CD14-positive monocyte (primary cell): Measurements from ENCODE around the gene KRTAP20-1. TPM values are rescaled to one million over a fixed set of nuclear protein-coding genes. Genes with fewer than 3 reads are reported as not detected.

ENCODE experiments used
- DNase-seq, 3 donors: peaks; one replicate each; pipeline ENCODE4 v3.0.0-alpha.2; 2011 to 2022
- H2AFZ ChIP-seq: 2 replicates; pipeline ENCODE4 v1.6.0; 2012; ENCODE audit warnings: mild to moderate bottlenecking, low read depth, low read length, inconsistent platforms; ENCODE audit not compliant: insufficient read depth, poor library complexity, severe bottlenecking
- H3K27ac ChIP-seq, 2 donors: 1 replicate in 1 of 2; 2 replicates in 1 of 2; pipeline ENCODE4 v1.5.1; 2012 to 2013; ENCODE audit warnings: low read length in 2 of 2, control low read depth in 1 of 2, inconsistent platforms in 1 of 2, low read depth in 1 of 2, mild to moderate bottlenecking in 1 of 2
- H3K27me3 ChIP-seq, 2 donors: one replicate each; pipeline versions ENCODE4 v1.6.0 to v1.6.1; 2011 to 2013; ENCODE audit warnings: low read length in 2 of 2; ENCODE audit not compliant: control insufficient read depth in 2 of 2, insufficient read depth in 2 of 2
- H3K36me3 ChIP-seq, 2 donors: replicated peaks in 1 of 2; 1 replicate in 1 of 2; 2 replicates in 1 of 2; pipeline versions ENCODE4 v1.5.1 to v1.6.1; 2012 to 2013; ENCODE audit warnings: low read length in 2 of 2, control low read depth in 1 of 2, inconsistent platforms in 1 of 2, mild to moderate bottlenecking in 1 of 2; ENCODE audit not compliant: insufficient read depth in 2 of 2, control insufficient read depth in 1 of 2
- H3K4me1 ChIP-seq, 2 donors: 1 replicate in 1 of 2; 2 replicates in 1 of 2; pipeline versions ENCODE4 v1.5.1 to v1.6.1; 2012 to 2013; ENCODE audit warnings: low read length in 2 of 2, control low read depth in 1 of 2, inconsistent platforms in 1 of 2, mild to moderate bottlenecking in 1 of 2, moderate library complexity in 1 of 2; ENCODE audit not compliant: insufficient read depth in 2 of 2, control insufficient read depth in 1 of 2
- H3K4me2 ChIP-seq: replicated peaks from 2 replicates; pipeline ENCODE3; 2012; ENCODE audit warnings: low read length, moderate library complexity, mild to moderate bottlenecking; ENCODE audit not compliant: poor library complexity, severe bottlenecking; ENCODE audit errors: extremely low read depth
- H3K4me3 ChIP-seq, 3 experiments: fragments of 200-600 bp in 1 of 3; sonication (generic) in 1 of 3; replicated peaks in 1 of 3; 1 replicate in 2 of 3; 2 replicates in 1 of 3; pipeline ENCODE4 v1.5.1; 2011 to 2013; ENCODE audit warnings: low read length in 3 of 3, mild to moderate bottlenecking in 3 of 3, control low read depth in 2 of 3, low read depth in 2 of 3, inconsistent platforms in 1 of 3, moderate library complexity in 1 of 3
- H3K79me2 ChIP-seq: 2 replicates; pipeline ENCODE4 v1.6.0; 2012; ENCODE audit warnings: mild to moderate bottlenecking, control low read depth, inconsistent platforms, low read length, moderate library complexity; ENCODE audit not compliant: insufficient read depth
- H3K9ac ChIP-seq: 2 replicates; pipeline ENCODE4 v1.6.0; 2017; ENCODE audit warnings: low read length, mild to moderate bottlenecking; ENCODE audit not compliant: insufficient read depth, poor library complexity, severe bottlenecking
- H3K9me3 ChIP-seq, 2 donors: replicated peaks in 1 of 2; 1 replicate in 1 of 2; 2 replicates in 1 of 2; pipeline versions ENCODE4 v1.5.1 to v1.6.1; 2012 to 2013; ENCODE audit warnings: low read length in 2 of 2, control low read depth in 1 of 2; ENCODE audit not compliant: control insufficient read depth in 1 of 2, insufficient read depth in 1 of 2
- H4K20me1 ChIP-seq: 2 replicates; pipeline ENCODE4 v1.6.0; 2012; ENCODE audit warnings: mild to moderate bottlenecking, low read length, control low read depth, moderate library complexity; ENCODE audit not compliant: insufficient read depth
- H3K27ac Mint-ChIP-seq, 7 donors: one replicate each; pipeline ENCODE4 v1.8.0; 2020; ENCODE audit warnings: mild to moderate bottlenecking in 7 of 7, mixed read lengths in 7 of 7, moderate library complexity in 6 of 7, inconsistent platforms in 2 of 7
- H3K27me3 Mint-ChIP-seq, 3 donors: one replicate each; pipeline ENCODE4 v1.8.0; 2021 to 2022; ENCODE audit warnings: low read depth in 3 of 3, mild to moderate bottlenecking in 3 of 3, mixed read lengths in 3 of 3, moderate library complexity in 3 of 3, inconsistent platforms in 1 of 3
- H3K36me3 Mint-ChIP-seq, 2 donors: one replicate each; pipeline ENCODE4 v1.8.0; 2020; ENCODE audit warnings: mixed read lengths in 2 of 2, inconsistent platforms in 1 of 2, mild to moderate bottlenecking in 1 of 2
- H3K4me1 Mint-ChIP-seq: one replicate; pipeline ENCODE4 v1.8.0; 2020; ENCODE audit warnings: mild to moderate bottlenecking, mixed read lengths
- H3K4me3 Mint-ChIP-seq, 2 donors: one replicate each; pipeline ENCODE4 v1.8.0; 2020; ENCODE audit warnings: mild to moderate bottlenecking in 2 of 2, mixed read lengths in 2 of 2, moderate library complexity in 1 of 2
- H3K9me3 Mint-ChIP-seq, 7 donors: one replicate each; pipeline ENCODE4 v1.8.0; 2020 to 2022; ENCODE audit warnings: mixed read lengths in 7 of 7, mild to moderate bottlenecking in 6 of 7, moderate library complexity in 6 of 7, inconsistent platforms in 2 of 7
- WGBS: methylation state at CpG from one replicate; pipeline ENCODE4 v1.1.5; 2013; ENCODE audit warnings: missing lambda C conversion rate; ENCODE audit not compliant: insufficient coverage; 5-methylcytosine and 5-hydroxymethylcytosine counted together
- intact Hi-C, 2 donors: fragments of 100-400 bp; cut with micrococcal nuclease; formaldehyde crosslinking; loops; one replicate each; pipeline versions ENCODE4 v1.15.0 to v1.15.1; 2023
- polyA plus RNA-seq, 3 donors: library from polyadenylated mRNA; depleted of rRNA in 1 of 3; unstranded in 2 of 3; stranded (reverse) in 1 of 3; fragments of 300-500 nt in 2 of 3; fragments of >200 nt in 1 of 3; fragmentation: Illumina TruSeq in 2 of 3; gene quantifications; 1 replicate in 2 of 3; 2 replicates in 1 of 3; pipeline ENCODE4 v1.2.3, GENCODE V29; 2012 to 2021
- TF ChIP-seq, protein P1 (sequence below): fragments of 200-600 bp; IDR thresholded peaks from one replicate; pipeline ENCODE4 v1.8.0; 2022; ENCODE audit warnings: antibody characterized with exemption, mild to moderate bottlenecking

Gene KRTAP20-1
- polyA plus RNA-seq, 3 donors, result not detected

DNA sequence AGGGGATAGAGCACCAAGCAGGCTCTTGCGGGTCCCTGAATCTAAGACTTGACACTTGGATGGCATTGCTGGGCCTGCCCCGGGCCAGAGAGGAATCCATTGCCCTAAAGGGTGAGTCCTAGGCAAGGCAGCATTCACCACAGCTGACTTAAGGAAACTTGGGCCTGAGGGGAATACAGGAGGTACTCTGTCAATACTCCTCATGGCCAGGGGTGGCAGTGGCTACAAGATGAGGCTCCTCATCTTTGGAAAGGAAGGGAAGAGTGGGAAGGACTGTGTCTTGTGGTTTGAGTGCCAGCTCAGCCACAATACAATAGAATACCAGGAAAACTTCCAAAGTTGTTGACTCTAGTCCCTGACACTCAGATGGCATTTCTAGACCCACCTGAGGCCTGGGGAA, 10.3 kb upstream of the KRTAP20-1 start:
- peaks cover 5 to 26% (median 11%) of the 10 kb centered on the region in 7 donors for H3K9me3 Mint-ChIP-seq
- H3K4me1 Mint-ChIP-seq, result no peaks in the 10 kb centered on the region
- Histone ChIP-seq H3K9ac (no peak overlapping the region), H2AFZ (no peak overlapping the region), H3K27me3 (no peaks in the 10 kb centered on the region), H3K4me3 (no peak overlapping the region), H3K27ac (no peak overlapping the region), H3K4me1 (no peaks in the 10 kb centered on the region), H3K9me3 (peaks cover 24 to 37% of the 10 kb centered on the region in 2 donors), H3K36me3 (no peaks in the 10 kb centered on the region), H4K20me1 (no peaks in the 10 kb centered on the region), H3K4me2 (no peak overlapping the region), H3K79me2 (no peaks in the 10 kb centered on the region)
- DNase-seq, result no peak
- no peak overlapping the region for H3K27ac Mint-ChIP-seq
- WGBS, result 76% methylated on average over 2 of the region's 2 CpGs
- no peak overlapping the region for H3K4me3 Mint-ChIP-seq
- TF ChIP-seq, protein P1, sequence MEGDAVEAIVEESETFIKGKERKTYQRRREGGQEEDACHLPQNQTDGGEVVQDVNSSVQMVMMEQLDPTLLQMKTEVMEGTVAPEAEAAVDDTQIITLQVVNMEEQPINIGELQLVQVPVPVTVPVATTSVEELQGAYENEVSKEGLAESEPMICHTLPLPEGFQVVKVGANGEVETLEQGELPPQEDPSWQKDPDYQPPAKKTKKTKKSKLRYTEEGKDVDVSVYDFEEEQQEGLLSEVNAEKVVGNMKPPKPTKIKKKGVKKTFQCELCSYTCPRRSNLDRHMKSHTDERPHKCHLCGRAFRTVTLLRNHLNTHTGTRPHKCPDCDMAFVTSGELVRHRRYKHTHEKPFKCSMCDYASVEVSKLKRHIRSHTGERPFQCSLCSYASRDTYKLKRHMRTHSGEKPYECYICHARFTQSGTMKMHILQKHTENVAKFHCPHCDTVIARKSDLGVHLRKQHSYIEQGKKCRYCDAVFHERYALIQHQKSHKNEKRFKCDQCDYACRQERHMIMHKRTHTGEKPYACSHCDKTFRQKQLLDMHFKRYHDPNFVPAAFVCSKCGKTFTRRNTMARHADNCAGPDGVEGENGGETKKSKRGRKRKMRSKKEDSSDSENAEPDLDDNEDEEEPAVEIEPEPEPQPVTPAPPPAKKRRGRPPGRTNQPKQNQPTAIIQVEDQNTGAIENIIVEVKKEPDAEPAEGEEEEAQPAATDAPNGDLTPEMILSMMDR, result no peak
- H3K36me3 Mint-ChIP-seq, result no peaks in the 10 kb centered on the region
- H3K27me3 Mint-ChIP-seq, result no peaks in the 10 kb centered on the region
- intact Hi-C loops, result no loop called here

DNA sequence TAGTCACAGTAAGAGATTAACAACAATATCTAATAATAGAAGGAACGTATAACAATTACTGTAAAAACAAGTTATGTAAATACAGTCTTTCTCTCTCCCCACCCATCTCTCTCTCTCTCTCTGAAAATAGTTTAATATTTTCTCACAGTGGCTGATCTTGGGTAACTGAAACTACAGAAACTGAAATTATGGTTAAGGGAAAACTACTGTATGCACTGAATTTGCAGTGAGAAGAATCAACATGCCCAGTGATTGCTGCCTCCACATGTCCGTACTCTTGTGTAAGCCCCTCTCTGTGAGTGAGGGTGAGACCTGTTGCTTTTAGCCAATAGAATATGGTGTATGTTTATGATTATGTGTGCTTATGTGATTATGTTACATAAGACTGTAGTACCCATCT, 4.1 kb upstream of the KRTAP20-1 start:
- H3K9me3 ChIP-seq, result peaks cover 10 to 21% of the 10 kb centered on the region in 2 donors
- no peaks in the 10 kb centered on the region for H4K20me1 ChIP-seq
- Mint-ChIP-seq H3K4me1 (no peaks in the 10 kb centered on the region), H3K4me3 (no peak overlapping the region), H3K9me3 (peaks cover 2 to 18% (median 9%) of the 10 kb centered on the region in 7 donors), H3K36me3 (no peaks in the 10 kb centered on the region), H3K27me3 (peaks cover 0 to 3% (median 0%) of the 10 kb centered on the region in 3 donors), H3K27ac (no peak overlapping the region)
- TF ChIP-seq, protein P1, result no peak
- no peaks in the 10 kb centered on the region for H3K79me2 ChIP-seq
- WGBS, result 100% methylated on average over 1 of the region's 2 CpGs
- no peak overlapping the region for H2AFZ ChIP-seq
- no peaks in the 10 kb centered on the region for H3K4me1 ChIP-seq
- no peaks in the 10 kb centered on the region for H3K36me3 ChIP-seq
- H3K27ac ChIP-seq, result no peak overlapping the region
- intact Hi-C loops, result no loop called here
- no peak overlapping the region for H3K4me2 ChIP-seq
- no peaks in the 10 kb centered on the region for H3K27me3 ChIP-seq
- no peak for DNase-seq
- no peak overlapping the region for H3K4me3 ChIP-seq
- H3K9ac ChIP-seq, result no peak overlapping the region
